Liver (tissue), 9 donors: ENCODE results near the gene AKTIP. TPM values are rescaled to one million over a fixed set of nuclear protein-coding genes. Genes with fewer than 3 reads are reported as not detected.

ENCODE experiments used
- DNase-seq: peaks from one replicate; pipeline ENCODE4 v3.0.0-alpha.2; 2017; ENCODE audit warnings: low spot score
- H3K27ac ChIP-seq, 2 donors: one replicate each; pipeline ENCODE4 v1.7.0; 2013; ENCODE audit warnings: inconsistent platforms in 2 of 2, low read length in 2 of 2, control low read depth in 1 of 2, low read depth in 1 of 2, mild to moderate bottlenecking in 1 of 2
- H3K27me3 ChIP-seq, 4 donors: one replicate each; pipeline versions ENCODE4 v1.6.1 to v1.7.0; 2013; ENCODE audit warnings: low read length in 3 of 4, inconsistent platforms in 1 of 4, mild to moderate bottlenecking in 1 of 4, moderate library complexity in 1 of 4; ENCODE audit not compliant: control insufficient read depth in 4 of 4, insufficient read depth in 4 of 4
- H3K36me3 ChIP-seq, 4 donors: one replicate each; pipeline versions ENCODE4 v1.6.1 to v1.7.0; 2013; ENCODE audit warnings: low read length in 3 of 4, mild to moderate bottlenecking in 3 of 4, low read depth in 1 of 4, moderate library complexity in 1 of 4; ENCODE audit not compliant: control insufficient read depth in 4 of 4, insufficient read depth in 3 of 4
- H3K4me1 ChIP-seq, 4 donors: one replicate each; pipeline versions ENCODE4 v1.6.1 to v1.7.0; 2013; ENCODE audit warnings: low read length in 3 of 4, mild to moderate bottlenecking in 3 of 4, moderate library complexity in 1 of 4; ENCODE audit not compliant: control insufficient read depth in 4 of 4, insufficient read depth in 4 of 4
- H3K4me3 ChIP-seq, 3 donors: one replicate each; pipeline versions ENCODE4 v1.6.1 to v1.7.0; 2013; ENCODE audit warnings: low read length in 3 of 3, control low read depth in 1 of 3, low read depth in 1 of 3, mild to moderate bottlenecking in 1 of 3
- H3K9ac ChIP-seq, 2 donors: one replicate each; pipeline ENCODE4 v1.7.0; 2013; ENCODE audit warnings: low read length in 2 of 2, mild to moderate bottlenecking in 2 of 2, moderate library complexity in 2 of 2, control low read depth in 1 of 2, low read depth in 1 of 2
- H3K9me3 ChIP-seq, 4 donors: one replicate each; pipeline versions ENCODE4 v1.6.1 to v1.7.0; 2013; ENCODE audit warnings: low read length in 3 of 4; ENCODE audit not compliant: control insufficient read depth in 4 of 4
- ATF3 ChIP-seq: IDR thresholded peaks from 2 replicates; pipeline ENCODE4 v1.6.1; 2016; ENCODE audit warnings: antibody characterized with exemption
- FOXA1 ChIP-seq: IDR thresholded peaks from 2 replicates; pipeline ENCODE4 v1.6.1; 2016; ENCODE audit warnings: antibody characterized with exemption
- FOXA2 ChIP-seq: IDR thresholded peaks from 2 replicates; pipeline ENCODE4 v1.6.1; 2016; ENCODE audit warnings: antibody characterized with exemption
- GABPA ChIP-seq, 2 donors: IDR thresholded peaks in 1 of 2; conservative IDR thresholded peaks in 1 of 2; 2 replicates each; pipeline ENCODE4 v1.6.1; 2016; ENCODE audit warnings: antibody characterized with exemption in 2 of 2, mild to moderate bottlenecking in 1 of 2, moderate library complexity in 1 of 2
- HNF4A ChIP-seq, 2 donors: conservative IDR thresholded peaks; 2 replicates each; pipeline ENCODE4 v1.6.1; 2016; ENCODE audit warnings: antibody characterized with exemption in 2 of 2, mild to moderate bottlenecking in 2 of 2
- HNF4G ChIP-seq: IDR thresholded peaks from 2 replicates; pipeline ENCODE4 v1.6.1; 2016; ENCODE audit warnings: antibody characterized with exemption
- MAX ChIP-seq: IDR thresholded peaks from 2 replicates; pipeline ENCODE4 v1.6.1; 2016; ENCODE audit warnings: antibody characterized with exemption
- NR2F2 ChIP-seq: IDR thresholded peaks from 2 replicates; pipeline ENCODE4 v1.6.1; 2016; ENCODE audit warnings: antibody characterized with exemption
- RAD21 ChIP-seq, 2 donors: IDR thresholded peaks; 2 replicates each; pipeline ENCODE4 v1.6.1; 2016; ENCODE audit warnings: antibody characterized with exemption in 2 of 2, mild to moderate bottlenecking in 2 of 2
- REST ChIP-seq: IDR thresholded peaks from 2 replicates; pipeline ENCODE4 v1.6.1; 2016; ENCODE audit warnings: antibody characterized with exemption, mild to moderate bottlenecking
- RXRA ChIP-seq, 2 donors: IDR thresholded peaks; 2 replicates each; pipeline ENCODE4 v1.6.1; 2017 to 2018; ENCODE audit warnings: antibody characterized with exemption in 2 of 2, mild to moderate bottlenecking in 1 of 2
- SP1 ChIP-seq: IDR thresholded peaks from 2 replicates; pipeline ENCODE4 v1.6.1; 2018; ENCODE audit warnings: antibody characterized with exemption, mild to moderate bottlenecking
- TAF1 ChIP-seq: conservative IDR thresholded peaks from 2 replicates; pipeline ENCODE4 v1.6.1; 2016; ENCODE audit warnings: antibody characterized with exemption, mild to moderate bottlenecking
- YY1 ChIP-seq: IDR thresholded peaks from 2 replicates; pipeline ENCODE4 v1.6.1; 2016; ENCODE audit warnings: antibody characterized with exemption, mild to moderate bottlenecking
- ZBTB33 ChIP-seq: IDR thresholded peaks from 2 replicates; pipeline ENCODE4 v1.6.1; 2016; ENCODE audit warnings: antibody characterized with exemption
- WGBS: extraction: QIAGEN DNeasy Blood & Tissue Kit; methylation state at CpG from one replicate; pipeline ENCODE4 v1.1.7; 2013; 5-methylcytosine and 5-hydroxymethylcytosine counted together
- polyA plus RNA-seq, 2 donors: library from polyadenylated mRNA; stranded (reverse) in 1 of 2; unstranded in 1 of 2; fragments of 200-250 nt in 1 of 2; fragments of >200 nt in 1 of 2; fragmentation: Nextera tagmentation in 1 of 2; extraction: Ambion mirVana in 1 of 2; gene quantifications; one replicate each; pipeline versions ENCODE4 v1.2.1 to v1.2.3, GENCODE V29; 2013 to 2015
- total RNA-seq, 2 donors: library from RNA; depleted of rRNA; stranded (reverse); fragments of >200 nt; gene quantifications; one replicate each; pipeline ENCODE4 v1.2.3, GENCODE V29; 2014
- donor health status: healthy.
- donor health status: healthy.
- donor health status: healthy.
- donor health status: healthy.
- donor health status: healthy.

The AKTIP gene
- total and polyA plus RNA-seq, 4 donors = 7.5 to 47.1 (median 20.4) TPM

- no peak overlapping the region for H3K9ac ChIP-seq
- H3K27me3 ChIP-seq = no peaks in the 10 kb centered on the region
- H3K4me3 ChIP-seq = no peak overlapping the region
- H3K4me1 ChIP-seq = no peaks in the 10 kb centered on the region
- H3K27ac ChIP-seq = no peak overlapping the region
- DNase-seq = no peak
- H3K36me3 ChIP-seq = no peaks in the 10 kb centered on the region
- H3K9me3 ChIP-seq = no peaks in the 10 kb centered on the region
- 78% methylated on average over 5 of the region's 5 CpGs for WGBS
- TF ChIP-seq GABPA (IDR thresholded peaks at IDR 0.05 in 1 of 2, conservative IDR thresholded peaks at IDR 0.05 in 1 of 2) (no peak), REST (no peak), TAF1 (no peak), HNF4A (conservative IDR thresholded peaks at IDR 0.05) (no peak), FOXA2 (no peak), SP1 (no peak), NR2F2 (no peak), RXRA (IDR thresholded peaks at IDR 0.05) (no peak), YY1 (no peak), FOXA1 (no peak), MAX (no peak), RAD21 (IDR thresholded peaks at IDR 0.05) (no peak), ATF3 (no peak)
Observed at GRCh38 chr16:53537626-53538025, 34.6 kb upstream of the AKTIP start.

- Histone ChIP-seq H3K27me3 (no peaks in the 10 kb centered on the region), H3K36me3 (no peaks in the 10 kb centered on the region), H3K4me3 (no peak overlapping the region), H3K4me1 (no peaks in the 10 kb centered on the region), H3K9ac (no peak overlapping the region), H3K9me3 (peaks cover 0 to 2% (median 0%) of the 10 kb centered on the region in 4 donors), H3K27ac (no peak overlapping the region)
- TF ChIP-seq ATF3 (no peak), HNF4G (no peak), REST (no peak), GABPA (IDR thresholded peaks at IDR 0.05 in 1 of 2, conservative IDR thresholded peaks at IDR 0.05 in 1 of 2) (no peak), ZBTB33 (no peak), TAF1 (no peak), NR2F2 (no peak), RXRA (IDR thresholded peaks at IDR 0.05) (no peak), MAX (no peak), YY1 (no peak), HNF4A (conservative IDR thresholded peaks at IDR 0.05) (no peak), FOXA1 (no peak), FOXA2 (no peak), RAD21 (IDR thresholded peaks at IDR 0.05) (no peak)
- DNase-seq = no peak
- WGBS = 97% methylated on average over 2 of the region's 2 CpGs
Observed at GRCh38 chr16:53534206-53534605, 31.2 kb upstream of the AKTIP start.
